ENCODE measurements around the gene FRMPD4. TPM values are rescaled to one million over a fixed set of nuclear protein-coding genes. Genes with fewer than 3 reads are reported as not detected.

FRMPD4 gene
- total and polyA plus RNA-seq, 2 experiments from 2014 or later, result 0.19 to 0.80 TPM

DNA sequence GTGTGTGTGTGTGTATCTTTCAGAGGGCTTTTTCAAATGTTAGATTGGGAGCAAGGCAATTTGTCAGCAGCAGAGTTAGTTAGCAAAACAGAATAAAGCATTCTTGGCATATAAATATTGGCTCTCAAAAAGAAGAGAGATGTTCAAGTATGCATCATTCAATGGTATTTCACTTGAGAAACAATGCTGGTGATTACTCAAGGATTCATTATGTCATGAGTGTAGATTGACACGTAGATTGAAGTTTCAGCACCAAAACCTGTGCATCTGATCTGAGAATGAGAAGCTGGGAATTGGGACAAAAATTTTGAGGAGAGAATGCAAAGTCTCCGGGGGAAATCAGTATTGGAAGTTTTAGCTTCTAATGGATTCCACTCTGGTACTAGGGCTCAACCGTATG is 241.4 kb downstream of the FRMPD4 start:
- H3K9me3 Mint-ChIP-seq, result no peaks in the 10 kb centered on the region
- no peaks in the 10 kb centered on the region for H3K36me3 Mint-ChIP-seq (ENCODE audit: low read depth)

More for the DNA sequence above, 241.4 kb downstream of the FRMPD4 start:
- Mint-ChIP-seq H3K4me1 (peaks cover 6% of the 10 kb centered on the region; the same call in 2 of the 3 replicates), H3K27ac (no peak overlapping the region), H3K27me3 (ENCODE audit: insufficient read depth, low read depth, poor library complexity) (peaks cover 2% of the 10 kb centered on the region), H3K4me3 (no peak overlapping the region)
- no peak overlapping the region for H2AFZ ChIP-seq
- ATAC-seq, result no peak
- no peaks in the 10 kb centered on the region for H3K4me1 ChIP-seq (ENCODE audit: insufficient read depth)
- no peak overlapping the region for H3K27ac ChIP-seq (ENCODE audit: low read depth)
- H3K4me3 ChIP-seq, result no peak overlapping the region
- no peaks in the 10 kb centered on the region for H3K79me2 ChIP-seq (replicated peaks; ENCODE audit: insufficient read depth)
- H4K20me1 ChIP-seq (replicated peaks; ENCODE audit: insufficient read depth), result no peaks in the 10 kb centered on the region
- no peaks in the 10 kb centered on the region for H3K36me3 ChIP-seq (ENCODE audit: insufficient read depth)
- no peak overlapping the region for H3K4me2 ChIP-seq
- no peak for DNase-seq (ENCODE audit: low spot score)
- TF ChIP-seq EZH2phosphoT487 (IDR thresholded peaks at IDR 0.05; ENCODE audit: unreplicated experiment) (no peak), JUNB (IDR thresholded peaks at IDR 0.05; ENCODE audit: unreplicated experiment) (no peak), STAT1 (IDR thresholded peaks at IDR 0.05; ENCODE audit: unreplicated experiment) (no peak), CREB1 (CRISPR knock-in tag; IDR thresholded peaks at IDR 0.05; ENCODE audit: low read depth) (no peak)
- TF ChIP-seq, protein P1, sequence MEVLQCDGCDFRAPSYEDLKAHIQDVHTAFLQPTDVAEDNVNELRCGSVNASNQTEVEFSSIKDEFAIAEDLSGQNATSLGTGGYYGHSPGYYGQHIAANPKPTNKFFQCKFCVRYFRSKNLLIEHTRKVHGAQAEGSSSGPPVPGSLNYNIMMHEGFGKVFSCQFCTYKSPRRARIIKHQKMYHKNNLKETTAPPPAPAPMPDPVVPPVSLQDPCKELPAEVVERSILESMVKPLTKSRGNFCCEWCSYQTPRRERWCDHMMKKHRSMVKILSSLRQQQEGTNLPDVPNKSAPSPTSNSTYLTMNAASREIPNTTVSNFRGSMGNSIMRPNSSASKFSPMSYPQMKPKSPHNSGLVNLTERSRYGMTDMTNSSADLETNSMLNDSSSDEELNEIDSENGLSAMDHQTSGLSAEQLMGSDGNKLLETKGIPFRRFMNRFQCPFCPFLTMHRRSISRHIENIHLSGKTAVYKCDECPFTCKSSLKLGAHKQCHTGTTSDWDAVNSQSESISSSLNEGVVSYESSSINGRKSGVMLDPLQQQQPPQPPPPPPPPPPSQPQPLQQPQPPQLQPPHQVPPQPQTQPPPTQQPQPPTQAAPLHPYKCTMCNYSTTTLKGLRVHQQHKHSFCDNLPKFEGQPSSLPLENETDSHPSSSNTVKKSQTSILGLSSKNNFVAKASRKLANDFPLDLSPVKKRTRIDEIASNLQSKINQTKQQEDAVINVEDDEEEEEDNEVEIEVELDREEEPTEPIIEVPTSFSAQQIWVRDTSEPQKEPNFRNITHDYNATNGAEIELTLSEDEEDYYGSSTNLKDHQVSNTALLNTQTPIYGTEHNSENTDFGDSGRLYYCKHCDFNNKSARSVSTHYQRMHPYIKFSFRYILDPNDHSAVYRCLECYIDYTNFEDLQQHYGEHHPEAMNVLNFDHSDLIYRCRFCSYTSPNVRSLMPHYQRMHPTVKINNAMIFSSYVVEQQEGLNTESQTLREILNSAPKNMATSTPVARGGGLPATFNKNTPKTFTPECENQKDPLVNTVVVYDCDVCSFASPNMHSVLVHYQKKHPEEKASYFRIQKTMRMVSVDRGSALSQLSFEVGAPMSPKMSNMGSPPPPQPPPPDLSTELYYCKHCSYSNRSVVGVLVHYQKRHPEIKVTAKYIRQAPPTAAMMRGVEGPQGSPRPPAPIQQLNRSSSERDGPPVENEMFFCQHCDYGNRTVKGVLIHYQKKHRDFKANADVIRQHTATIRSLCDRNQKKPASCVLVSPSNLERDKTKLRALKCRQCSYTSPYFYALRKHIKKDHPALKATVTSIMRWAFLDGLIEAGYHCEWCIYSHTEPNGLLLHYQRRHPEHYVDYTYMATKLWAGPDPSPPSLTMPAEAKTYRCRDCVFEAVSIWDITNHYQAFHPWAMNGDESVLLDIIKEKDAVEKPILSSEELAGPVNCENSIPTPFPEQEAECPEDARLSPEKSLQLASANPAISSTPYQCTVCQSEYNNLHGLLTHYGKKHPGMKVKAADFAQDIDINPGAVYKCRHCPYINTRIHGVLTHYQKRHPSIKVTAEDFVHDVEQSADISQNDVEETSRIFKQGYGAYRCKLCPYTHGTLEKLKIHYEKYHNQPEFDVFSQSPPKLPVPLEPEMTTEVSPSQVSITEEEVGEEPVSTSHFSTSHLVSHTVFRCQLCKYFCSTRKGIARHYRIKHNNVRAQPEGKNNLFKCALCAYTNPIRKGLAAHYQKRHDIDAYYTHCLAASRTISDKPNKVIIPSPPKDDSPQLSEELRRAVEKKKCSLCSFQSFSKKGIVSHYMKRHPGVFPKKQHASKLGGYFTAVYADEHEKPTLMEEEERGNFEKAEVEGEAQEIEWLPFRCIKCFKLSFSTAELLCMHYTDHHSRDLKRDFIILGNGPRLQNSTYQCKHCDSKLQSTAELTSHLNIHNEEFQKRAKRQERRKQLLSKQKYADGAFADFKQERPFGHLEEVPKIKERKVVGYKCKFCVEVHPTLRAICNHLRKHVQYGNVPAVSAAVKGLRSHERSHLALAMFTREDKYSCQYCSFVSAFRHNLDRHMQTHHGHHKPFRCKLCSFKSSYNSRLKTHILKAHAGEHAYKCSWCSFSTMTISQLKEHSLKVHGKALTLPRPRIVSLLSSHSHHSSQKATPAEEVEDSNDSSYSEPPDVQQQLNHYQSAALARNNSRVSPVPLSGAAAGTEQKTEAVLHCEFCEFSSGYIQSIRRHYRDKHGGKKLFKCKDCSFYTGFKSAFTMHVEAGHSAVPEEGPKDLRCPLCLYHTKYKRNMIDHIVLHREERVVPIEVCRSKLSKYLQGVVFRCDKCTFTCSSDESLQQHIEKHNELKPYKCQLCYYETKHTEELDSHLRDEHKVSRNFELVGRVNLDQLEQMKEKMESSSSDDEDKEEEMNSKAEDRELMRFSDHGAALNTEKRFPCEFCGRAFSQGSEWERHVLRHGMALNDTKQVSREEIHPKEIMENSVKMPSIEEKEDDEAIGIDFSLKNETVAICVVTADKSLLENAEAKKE (CRISPR knock-in tag; IDR thresholded peaks at IDR 0.05), result no peak
- no peaks in the 10 kb centered on the region for H3F3A ChIP-seq (replicated peaks; ENCODE audit: low read depth)
- H3K27me3 ChIP-seq (ENCODE audit: insufficient read depth), result no peaks in the 10 kb centered on the region
- H3K9me2 ChIP-seq (ENCODE audit: insufficient read depth), result no peaks in the 10 kb centered on the region

Data from GM23338 (cell line).